Glomerular visceral epithelial cell (primary cell): ENCODE measurements around the gene PSD4.

Source experiments
- DNase-seq: peaks from one replicate; pipeline ENCODE4 v3.0.0-alpha.2; 2016; ENCODE audit errors: extremely low spot score

PSD4 gene

DNA sequence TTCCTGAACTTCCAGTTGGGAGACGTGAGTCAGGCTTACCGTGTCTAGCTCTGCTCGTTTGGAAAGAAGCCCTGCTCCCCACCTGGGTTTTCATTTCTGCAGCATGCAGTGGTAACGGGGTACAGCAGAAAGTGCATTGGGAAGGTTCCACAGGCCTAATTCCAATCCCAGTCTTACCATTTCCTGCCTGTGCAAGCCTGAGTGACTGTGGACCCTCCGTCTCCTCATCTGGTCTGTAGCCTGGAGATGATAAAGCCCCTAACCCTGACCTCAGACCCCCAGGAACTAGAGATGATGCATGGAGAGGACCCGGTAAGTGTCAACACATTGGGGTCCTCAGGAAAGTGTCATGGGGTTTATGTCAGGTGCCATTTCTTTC, 5.8 kb upstream of the PSD4 start:
- DNase-seq, result no peak

DNA sequence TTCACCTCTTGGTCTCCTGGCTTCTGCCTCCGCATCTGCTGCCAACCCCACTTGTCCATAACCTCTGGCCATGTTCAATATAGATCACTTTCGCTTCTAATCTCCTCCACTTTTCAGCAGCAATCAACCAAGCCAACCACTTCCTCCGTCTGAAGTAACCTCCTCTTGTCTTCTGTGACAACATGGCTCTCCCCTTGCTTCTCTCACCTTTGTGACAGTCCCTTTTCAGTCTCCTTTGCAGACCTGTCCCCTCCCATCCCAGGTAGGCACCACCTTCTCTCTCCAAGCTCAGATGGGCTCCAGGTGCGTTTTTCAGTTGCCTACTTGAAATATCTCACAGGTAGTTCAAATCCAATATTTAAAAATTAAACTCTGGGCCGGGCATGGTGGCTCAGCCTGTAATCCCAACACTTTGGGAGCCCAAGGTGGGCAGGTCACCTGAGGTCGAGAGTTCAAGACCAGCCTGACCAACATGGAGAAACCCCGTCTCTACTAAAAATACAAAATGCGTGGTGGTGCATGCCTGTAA, 4.7 kb upstream of the PSD4 start:
- DNase-seq, result no peak

DNA sequence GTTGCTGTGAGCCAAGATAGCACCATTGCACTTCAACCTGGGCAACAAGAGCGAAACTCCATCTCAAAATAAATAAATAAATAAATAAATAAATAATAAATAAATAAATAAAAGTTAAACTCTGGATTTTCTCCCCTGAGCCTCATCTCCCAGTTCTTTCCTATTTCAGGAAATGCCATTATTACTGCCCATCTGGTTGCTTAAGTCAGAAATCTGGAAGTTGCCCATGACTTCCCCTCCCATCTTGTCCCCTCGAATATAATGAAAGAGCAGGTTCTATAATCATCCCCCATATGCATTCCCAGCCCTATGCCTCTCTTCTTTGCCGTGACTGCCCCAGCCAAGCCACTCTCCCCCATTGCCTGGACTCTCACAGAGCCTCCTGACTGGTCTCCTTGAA, 4.2 kb upstream of the PSD4 start:
- DNase-seq, result no peak

DNA sequence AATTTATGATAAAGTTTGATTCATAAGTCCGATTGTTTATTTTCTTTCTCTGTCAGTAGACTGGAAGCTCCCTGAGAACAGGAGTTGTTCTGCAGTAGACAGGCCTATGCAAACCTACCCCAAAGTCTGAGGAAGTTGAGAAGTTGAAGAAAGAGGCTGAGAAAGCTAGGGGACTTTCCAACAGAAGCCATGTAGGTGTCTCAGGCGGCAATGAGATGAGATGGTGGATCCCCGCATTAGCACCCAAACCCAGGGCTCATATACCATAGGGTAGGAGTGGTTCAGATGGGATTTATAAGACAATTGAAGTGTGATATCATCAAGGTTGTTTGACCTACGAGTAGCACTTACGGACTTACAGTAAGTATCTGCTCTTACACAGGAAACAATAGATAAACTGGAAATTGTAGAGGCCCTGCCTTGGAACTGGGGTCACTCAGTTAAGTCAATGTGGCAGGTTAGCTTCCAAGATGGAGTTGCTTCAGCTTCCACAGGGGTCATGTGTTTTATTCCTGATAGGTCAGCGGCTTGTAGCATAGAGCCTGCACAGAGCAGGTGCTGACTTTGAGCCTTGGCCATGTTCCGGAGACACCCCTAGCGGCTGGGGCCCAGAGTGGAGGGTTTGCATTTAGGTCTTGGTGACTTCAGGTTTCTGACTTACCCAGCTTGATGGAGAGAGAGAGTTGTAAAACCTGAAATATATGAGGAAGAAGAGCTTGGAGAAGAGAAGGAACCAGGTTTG, 2.3 kb upstream of the PSD4 start:
- no peak for DNase-seq

DNA sequence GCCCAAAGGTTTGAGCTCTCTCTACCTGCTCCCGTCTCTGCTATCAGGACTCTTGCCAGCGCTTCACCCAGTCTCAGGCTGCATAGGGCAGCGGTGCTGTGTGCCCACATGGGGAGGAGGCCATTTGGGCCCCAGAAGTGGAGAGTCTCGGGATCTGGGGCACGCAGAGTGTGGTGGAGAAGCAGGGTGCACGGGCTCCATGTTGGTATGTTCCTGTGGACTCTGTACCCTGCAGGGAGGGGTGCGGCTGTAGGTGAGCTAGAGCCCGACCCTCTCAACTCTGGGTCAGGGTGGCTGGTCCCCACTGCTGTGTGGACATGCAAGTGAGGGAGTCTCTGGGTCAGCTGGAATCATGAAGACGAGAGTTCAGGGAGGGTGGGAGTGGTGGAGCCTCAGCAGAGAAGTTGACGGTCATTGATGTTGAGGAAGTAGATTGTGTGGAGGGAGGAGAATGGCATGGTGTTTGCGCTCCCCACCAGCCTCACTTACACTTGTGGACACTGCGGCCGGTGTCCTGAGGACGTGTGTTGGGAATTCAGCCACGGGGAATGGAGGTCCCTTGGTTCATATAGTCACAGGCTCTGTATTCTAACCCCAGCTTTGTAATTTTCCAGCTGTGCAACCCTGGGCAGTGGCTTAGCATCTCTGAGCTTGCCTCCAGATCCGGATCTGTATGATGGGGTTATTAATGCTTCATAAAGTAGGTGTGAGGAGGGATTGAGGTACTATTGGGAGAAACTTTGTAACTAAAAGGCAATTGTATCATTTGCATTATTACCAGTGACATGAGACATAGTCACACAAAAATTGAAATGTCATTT, 840 bp upstream of the PSD4 start:
- no peak for DNase-seq

GRCh38 chr2:113174376-113174750, 592 bp downstream of the PSD4 start:
- DNase-seq, result no peak

DNA sequence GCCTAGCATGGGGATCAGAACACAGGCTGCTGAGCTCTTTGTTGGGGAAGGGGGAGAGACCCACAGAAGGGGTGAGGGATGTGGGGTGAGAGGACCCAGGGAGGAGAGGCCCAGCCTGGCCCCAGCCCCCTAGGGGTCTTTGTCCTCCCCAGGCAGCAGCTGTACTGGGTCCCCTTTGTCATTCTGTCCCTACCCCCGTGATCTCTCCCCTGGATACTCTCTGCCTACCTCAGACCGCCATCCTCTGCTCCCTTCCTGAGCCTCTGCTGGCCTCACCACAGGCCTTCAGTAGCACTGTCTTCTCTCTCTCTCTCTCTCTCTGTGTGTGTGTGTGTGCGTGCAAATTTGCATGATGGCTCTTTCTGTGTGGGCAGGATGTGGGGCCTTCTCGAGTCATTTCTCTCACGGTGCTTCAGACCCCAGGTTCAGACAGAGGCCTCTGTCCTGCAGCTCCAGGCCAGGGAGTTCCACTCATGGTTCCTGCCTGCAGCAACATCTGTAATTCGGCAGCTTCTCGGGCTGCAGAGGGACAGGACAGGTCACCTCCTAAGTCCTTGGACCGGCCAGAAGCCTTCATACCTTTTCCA, 1.4 kb downstream of the PSD4 start:
- no peak for DNase-seq

DNA sequence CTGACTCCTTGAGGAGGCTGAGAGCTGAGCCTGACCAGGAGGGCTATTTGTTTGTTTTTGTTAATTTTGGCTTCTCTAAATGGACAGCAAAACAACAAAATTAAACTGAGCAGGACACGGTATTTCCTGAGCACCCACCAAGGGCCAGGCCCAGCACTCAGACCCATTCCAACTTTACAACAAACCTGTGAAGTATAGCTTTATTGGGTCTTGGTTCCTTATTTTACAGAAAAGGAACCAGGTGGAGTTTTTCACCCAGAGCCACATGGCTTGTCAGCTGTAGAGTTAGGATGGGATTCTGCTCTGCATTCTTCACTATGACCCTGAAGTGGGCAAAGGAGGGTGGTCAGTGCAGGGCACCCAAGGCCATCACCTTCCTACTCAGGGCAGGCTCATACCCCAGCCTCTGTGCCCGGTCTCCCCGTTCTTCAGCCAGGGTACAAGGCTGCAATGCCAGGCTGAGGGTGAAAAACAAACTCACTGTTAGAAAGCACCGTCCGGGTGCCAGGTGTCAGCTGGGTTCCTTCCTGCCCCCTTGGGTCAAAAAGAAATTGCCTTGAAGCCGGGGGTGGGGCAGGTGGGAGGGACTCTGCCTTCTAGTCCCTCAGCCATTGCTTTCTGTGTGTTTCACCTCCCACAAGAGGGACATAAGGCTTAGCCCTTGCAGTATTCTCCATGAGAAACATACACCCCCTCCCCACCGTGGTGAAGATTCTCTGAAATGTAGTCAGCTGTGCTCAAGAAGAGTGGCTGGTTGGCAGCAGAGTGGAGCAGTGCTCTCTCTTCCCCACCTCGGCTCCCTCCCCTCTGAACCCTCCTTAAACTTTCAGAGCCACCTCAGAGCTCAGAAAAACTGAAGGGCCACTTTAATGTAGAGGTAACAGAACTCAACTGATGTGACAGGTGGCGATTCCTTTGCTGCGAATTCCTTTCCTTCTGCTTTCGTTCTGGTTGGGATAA, 2.2 kb downstream of the PSD4 start:
- DNase-seq, result no peak

GRCh38 chr2:113176696-113177355, 3.1 kb downstream of the PSD4 start:
- no peak for DNase-seq

DNA sequence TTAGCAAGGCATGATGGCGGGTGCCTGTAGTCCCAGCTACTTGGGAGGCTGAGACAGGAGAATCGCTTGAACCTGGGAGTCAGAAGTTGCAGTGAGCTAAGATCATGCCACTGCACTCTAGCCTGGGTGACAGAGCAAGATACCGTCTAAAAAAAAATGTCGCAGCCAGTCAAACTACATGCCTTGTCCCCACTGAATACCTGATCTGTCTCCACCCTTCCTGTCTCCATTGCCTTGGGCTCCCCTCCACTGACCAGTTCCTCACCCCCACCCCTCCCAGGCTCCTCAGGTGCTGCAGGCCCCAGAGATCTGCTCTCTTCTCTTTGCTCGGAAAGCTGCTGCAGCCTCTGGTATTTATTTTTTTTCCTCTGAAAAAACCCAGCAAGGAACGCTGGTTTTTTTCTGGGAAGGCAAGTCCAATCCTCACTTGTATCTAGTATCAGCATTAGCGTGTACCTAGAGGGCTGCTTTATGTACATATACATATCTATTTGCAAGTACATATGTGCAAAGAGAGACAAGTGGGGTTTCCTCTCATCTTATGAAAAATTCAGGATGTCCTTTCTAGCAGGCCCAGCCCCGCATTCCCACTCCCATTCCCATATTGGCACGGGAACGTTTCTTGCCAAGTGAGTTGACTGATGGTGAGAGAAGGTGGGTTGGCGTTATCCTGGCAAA, 4.4 kb downstream of the PSD4 start:
- no peak for DNase-seq

DNA sequence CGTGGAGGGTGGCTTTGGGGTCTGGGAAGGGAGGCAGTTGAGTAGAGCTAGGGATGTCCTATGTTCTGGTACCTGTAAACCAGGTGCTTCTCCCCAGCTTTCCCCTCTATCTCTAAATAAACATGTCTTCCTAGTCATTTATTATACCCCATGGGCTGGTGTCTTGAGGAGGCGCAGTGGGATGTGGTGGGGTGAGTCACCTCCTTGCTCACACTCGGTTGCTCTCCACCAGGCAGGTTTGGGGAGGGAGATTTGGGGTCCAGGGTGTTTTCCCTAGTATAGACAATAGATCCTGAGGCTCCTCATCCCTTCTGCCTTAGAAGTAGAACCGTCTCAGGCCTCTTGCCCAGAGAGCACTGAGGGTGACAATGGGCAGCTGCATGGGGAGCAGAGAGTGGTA, 5.1 kb downstream of the PSD4 start:
- DNase-seq, result peak; percentile 25

DNA sequence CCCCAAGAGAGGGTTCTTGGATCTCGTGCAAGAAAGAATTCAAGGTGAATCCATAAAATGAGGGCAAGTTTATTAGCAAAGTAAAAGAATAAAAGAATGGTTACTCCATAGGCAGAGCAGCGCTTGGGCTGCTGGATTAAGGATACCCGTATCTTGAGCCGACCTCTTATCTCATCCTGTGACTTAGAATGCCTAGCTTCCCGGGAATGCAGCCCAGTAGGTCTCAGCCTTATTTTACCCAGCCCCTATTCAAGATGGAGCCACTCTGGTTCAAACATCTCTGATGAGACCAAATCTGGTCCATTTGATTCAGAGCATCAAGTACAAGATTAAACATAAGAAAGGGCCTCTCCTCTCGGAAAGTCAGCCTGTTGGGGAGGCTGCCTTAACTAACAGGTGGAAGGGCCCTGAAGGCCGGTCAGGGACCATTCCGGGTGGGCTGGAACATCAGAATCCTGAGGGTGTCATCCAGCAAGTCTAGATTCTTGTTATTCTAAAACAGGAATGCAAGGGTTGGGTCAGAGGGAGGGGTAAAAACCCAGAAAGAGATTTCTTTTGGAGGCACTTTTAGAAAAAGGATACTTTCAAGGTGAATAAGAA, 5.8 kb downstream of the PSD4 start:
- DNase-seq, result no peak

DNA sequence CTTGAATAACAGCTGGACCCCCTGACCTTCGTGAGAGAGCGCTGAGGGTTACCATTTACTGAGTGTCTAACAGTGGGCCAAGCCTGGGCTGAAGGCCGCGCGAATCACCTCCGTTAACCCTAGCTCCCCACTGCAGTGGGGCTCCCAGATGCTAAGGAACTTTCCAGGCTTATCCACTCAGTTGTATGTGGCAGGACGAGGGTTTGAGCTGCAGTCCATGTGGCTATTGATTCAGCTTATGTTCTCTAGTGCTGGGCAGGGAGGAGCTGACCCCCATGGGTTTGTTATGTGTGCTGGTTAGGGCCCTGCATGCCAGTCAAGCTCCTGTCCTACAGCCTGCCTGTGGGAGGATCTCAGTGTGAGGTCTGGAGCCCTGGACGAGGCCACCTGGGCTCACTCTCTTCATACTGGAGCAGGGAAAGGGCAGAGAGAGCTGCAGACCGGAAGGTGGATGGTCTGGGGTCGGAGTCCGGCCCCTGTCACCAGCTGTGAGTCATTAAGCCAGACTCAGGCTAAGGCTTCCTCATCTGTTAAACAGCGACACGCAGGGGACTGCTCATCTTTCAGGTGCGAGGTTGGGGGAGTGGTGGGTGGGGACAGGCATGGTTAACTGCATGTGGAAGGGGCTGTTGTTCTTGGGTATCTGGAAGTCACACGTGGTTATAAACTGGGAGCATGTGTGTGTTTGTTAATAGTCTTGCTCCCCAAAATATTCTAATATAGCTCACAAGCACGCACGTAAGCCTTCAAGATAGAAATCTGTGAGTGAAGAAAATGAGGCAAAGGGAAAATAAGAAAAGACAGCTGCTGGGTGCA, 6.6 kb downstream of the PSD4 start:
- DNase-seq, result no peak

GRCh38 chr2:113181258-113182051, 7.7 kb downstream of the PSD4 start:
- no peak for DNase-seq

- no peak for DNase-seq
Measured at GRCh38 chr2:113182471-113183260, 8.9 kb downstream of the PSD4 start.

GRCh38 chr2:113183264-113183663, 9.5 kb downstream of the PSD4 start:
- no peak for DNase-seq

DNA sequence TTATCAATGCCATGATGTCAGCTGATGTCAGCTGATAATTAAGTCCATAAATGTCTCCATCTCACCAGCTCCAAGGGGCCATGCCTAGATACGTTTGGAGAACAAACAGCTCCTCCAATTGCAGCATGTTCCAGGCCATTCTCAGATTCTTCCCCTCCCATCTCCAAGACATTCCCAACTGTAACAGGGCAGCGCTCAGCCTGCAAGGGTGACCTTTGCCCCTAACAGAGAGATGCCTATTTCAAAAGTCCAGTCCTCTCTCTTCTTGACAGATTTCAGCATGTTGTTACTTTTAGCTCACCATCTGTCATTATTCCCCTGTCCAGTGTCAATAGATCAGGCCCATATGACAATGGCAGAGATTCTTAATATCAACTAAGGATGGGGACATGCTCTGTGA, 9.9 kb downstream of the PSD4 start:
- DNase-seq, result no peak
